Measurements from ENCODE around the gene GOPC.

- TF ChIP-seq CTCF (conservative IDR thresholded peaks at IDR 0.05; ENCODE audit: low read depth, low read length) (no peak), POLR2A (IDR thresholded peaks at IDR 0.05; ENCODE audit: low read depth, low read length) (no peak), MAZ (IDR thresholded peaks at IDR 0.05; ENCODE audit: borderline replicate concordance, low read depth, low read length) (no peak), MAFK (IDR thresholded peaks at IDR 0.05; ENCODE audit: low read depth, low read length) (no peak), RAD21 (IDR thresholded peaks at IDR 0.05; ENCODE audit: low read length) (no peak), SMC3 (IDR thresholded peaks at IDR 0.05; ENCODE audit: low read depth, low read length) (no peak), CEBPB (IDR thresholded peaks at IDR 0.05; ENCODE audit: low read depth, low read length) (no peak)
- TF ChIP-seq, protein P1, sequence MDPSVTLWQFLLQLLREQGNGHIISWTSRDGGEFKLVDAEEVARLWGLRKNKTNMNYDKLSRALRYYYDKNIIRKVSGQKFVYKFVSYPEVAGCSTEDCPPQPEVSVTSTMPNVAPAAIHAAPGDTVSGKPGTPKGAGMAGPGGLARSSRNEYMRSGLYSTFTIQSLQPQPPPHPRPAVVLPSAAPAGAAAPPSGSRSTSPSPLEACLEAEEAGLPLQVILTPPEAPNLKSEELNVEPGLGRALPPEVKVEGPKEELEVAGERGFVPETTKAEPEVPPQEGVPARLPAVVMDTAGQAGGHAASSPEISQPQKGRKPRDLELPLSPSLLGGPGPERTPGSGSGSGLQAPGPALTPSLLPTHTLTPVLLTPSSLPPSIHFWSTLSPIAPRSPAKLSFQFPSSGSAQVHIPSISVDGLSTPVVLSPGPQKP (IDR thresholded peaks at IDR 0.05; ENCODE audit: borderline replicate concordance, low read depth, low read length): no peak
Observed at GRCh38 chr6:117533775-117534174, 68.5 kb downstream of the GOPC start.
